A549 (cell line): ENCODE measurements around the gene SMIM44.

Experiments
- CTCF ChIP-seq: fragments of >200 bp; sonication (Bioruptor Twin); formaldehyde crosslinking; IDR thresholded peaks from 3 replicates; pipeline ENCODE4 v1.5.1; 2016
- GATA3 ChIP-seq: IDR thresholded peaks from 2 replicates; pipeline ENCODE4 v1.6.1; 2012; ENCODE audit warnings: borderline replicate concordance
- MYC ChIP-seq: IDR thresholded peaks from 2 replicates; pipeline ENCODE4 v1.6.1; 2012; ENCODE audit warnings: mild to moderate bottlenecking, inconsistent platforms, low read length, improper control_type of control experiment, borderline replicate concordance

- TF ChIP-seq CTCF (no peak), MYC (no peak), GATA3 (no peak)
Observed at GRCh38 chr19:3492131-3492839, 9.0 kb upstream of the SMIM44 start.
